ELR (cell line): Measurements from ENCODE around the gene ARHGEF28.
A peak's percentile ranks its signal among the peaks of the same experiment; 100 is the strongest.

ENCODE experiments used
- DNase-seq: peaks from one replicate; pipeline ENCODE4 v3.0.0-alpha.2; 2015; ENCODE audit warnings: low read depth

The ARHGEF28 gene

GRCh38 chr5:73938938-73939320 is 312.9 kb downstream of the ARHGEF28 start:
- DNase-seq = peak; percentile 79

GRCh38 chr5:73939557-73939956 is 313.6 kb downstream of the ARHGEF28 start:
- DNase-seq = peak; percentile 33

- peak; percentile 32 for DNase-seq
These were observed 314.0 kb downstream of the ARHGEF28 start for GRCh38 chr5:73940026-73940425.

- no peak for DNase-seq
These were observed 314.8 kb downstream of the ARHGEF28 start for GRCh38 chr5:73940801-73941200.

- no peak for DNase-seq
These were observed 316.8 kb downstream of the ARHGEF28 start for GRCh38 chr5:73942783-73943182.

- no peak for DNase-seq
These were observed 317.4 kb downstream of the ARHGEF28 start for GRCh38 chr5:73943397-73943796.

GRCh38 chr5:73944581-73944980 is 318.6 kb downstream of the ARHGEF28 start:
- DNase-seq = no peak

- DNase-seq = peak; percentile 26
These were observed 319.5 kb downstream of the ARHGEF28 start for GRCh38 chr5:73945505-73945904.

GRCh38 chr5:73946278-73946677 is 320.3 kb downstream of the ARHGEF28 start:
- DNase-seq = no peak

GRCh38 chr5:73946919-73947602 is 321.1 kb downstream of the ARHGEF28 start:
- no peak for DNase-seq

- DNase-seq = no peak
These were observed 322.1 kb downstream of the ARHGEF28 start for GRCh38 chr5:73947906-73948640.

GRCh38 chr5:73948720-73949119 is 322.7 kb downstream of the ARHGEF28 start:
- DNase-seq = peak; percentile 25

- peak; percentile 51 for DNase-seq
These were observed 324.5 kb downstream of the ARHGEF28 start for GRCh38 chr5:73950441-73950873.

GRCh38 chr5:73950912-73951430 is 325.0 kb downstream of the ARHGEF28 start:
- no peak for DNase-seq

GRCh38 chr5:73952872-73953271 is 326.9 kb downstream of the ARHGEF28 start:
- no peak for DNase-seq

GRCh38 chr5:73954381-73954780 is 328.4 kb downstream of the ARHGEF28 start:
- DNase-seq = no peak

- no peak for DNase-seq
These were observed 329.4 kb downstream of the ARHGEF28 start for GRCh38 chr5:73955271-73955846.

- no peak for DNase-seq
These were observed 331.5 kb downstream of the ARHGEF28 start for GRCh38 chr5:73957397-73958001.

GRCh38 chr5:73958037-73958436 is 332.0 kb downstream of the ARHGEF28 start:
- no peak for DNase-seq

GRCh38 chr5:73960023-73960422 is 334.0 kb downstream of the ARHGEF28 start:
- no peak for DNase-seq

GRCh38 chr5:73960426-73960825 is 334.4 kb downstream of the ARHGEF28 start:
- DNase-seq = no peak

GRCh38 chr5:73962801-73963425 is 336.9 kb downstream of the ARHGEF28 start:
- no peak for DNase-seq
